Heart right ventricle (tissue), 16 donors: ENCODE measurements around the gene HERPUD1. TPM values are rescaled to one million over a fixed set of nuclear protein-coding genes. Genes with fewer than 3 reads are reported as not detected.

ENCODE experiments used
- ATAC-seq, 8 donors: fragments of 200-7000 bp; cut with Tn5 transposase; one replicate each; pipeline ENCODE4 v1.9.1; 2020; ENCODE audit warnings: mild to moderate bottlenecking in 8 of 8, moderate library complexity in 8 of 8, moderate number of reproducible peaks in 1 of 8
- DNase-seq, 2 donors: peaks; one replicate each; pipeline ENCODE4 v3.0.0-alpha.2; 2020
- H3K27ac ChIP-seq, 10 donors: fragments of 200-600 bp; sonication (generic) in 2 of 10; one replicate each; pipeline versions ENCODE4 v1.5.0 to v1.8.0; 2020 to 2022; ENCODE audit warnings: mild to moderate bottlenecking in 3 of 10
- H3K27me3 ChIP-seq, 7 donors: fragments of 200-600 bp; one replicate each; pipeline ENCODE4 v1.8.0; 2021 to 2022; ENCODE audit warnings: mild to moderate bottlenecking in 2 of 7
- H3K36me3 ChIP-seq, 9 donors: fragments of 200-600 bp; sonication (generic) in 1 of 9; one replicate each; pipeline versions ENCODE4 v1.5.0 to v1.8.0; 2020 to 2022; ENCODE audit warnings: mild to moderate bottlenecking in 2 of 9
- H3K4me1 ChIP-seq, 9 donors: fragments of 200-600 bp; sonication (generic) in 1 of 9; one replicate each; pipeline versions ENCODE4 v1.5.0 to v1.8.0; 2020 to 2022; ENCODE audit warnings: mild to moderate bottlenecking in 4 of 9
- H3K4me3 ChIP-seq, 10 donors: fragments of 200-600 bp; sonication (generic) in 2 of 10; one replicate each; pipeline versions ENCODE4 v1.5.0 to v1.8.0; 2020 to 2022; ENCODE audit warnings: mild to moderate bottlenecking in 7 of 10, moderate library complexity in 2 of 10
- H3K9me3 ChIP-seq, 11 donors: fragments of 200-600 bp in 10 of 11; sonication (generic) in 2 of 11; one replicate each; pipeline versions ENCODE4 v1.5.0 to v1.8.0; 2013 to 2022; ENCODE audit warnings: mild to moderate bottlenecking in 2 of 11, control low read depth in 1 of 11, moderate library complexity in 1 of 11
- CTCF ChIP-seq, 9 donors: fragments of 200-600 bp; sonication (generic) in 2 of 9; IDR thresholded peaks; one replicate each; pipeline versions ENCODE4 v1.5.0 to v1.8.0; 2021 to 2022; ENCODE audit warnings: antibody characterized with exemption in 9 of 9, mild to moderate bottlenecking in 5 of 9, moderate library complexity in 1 of 9
- WGBS, 2 donors: extraction: QIAGEN DNeasy Blood & Tissue Kit; methylation state at CpG; one replicate each; pipeline ENCODE4 v1.1.7; 2013; ENCODE audit warnings: inconsistent platforms in 1 of 2; 5-methylcytosine and 5-hydroxymethylcytosine counted together
- intact Hi-C, 10 donors: fragments of 100-400 bp; cut with DNase I; formaldehyde crosslinking; loops; one replicate each; pipeline versions ENCODE4 v1.11.1 to v1.14.2; 2022
- polyA plus RNA-seq, 2 donors: library from polyadenylated mRNA; stranded (reverse); fragments of 200-250 nt; gene quantifications; one replicate each; pipeline ENCODE4 v1.2.3, GENCODE V29; 2013
- total RNA-seq, 10 donors: library from RNA; stranded (reverse); fragmentation: NEBNext Ultra II Directional in 3 of 10; extraction: Animal tissue kit (Norgen Biotek cat#: 25700) in 3 of 10; gene quantifications; one replicate each; pipeline versions ENCODE4 v1.2.1 to v1.2.4, GENCODE V29; 2021 to 2023
- donor health status: Arrhythmogenic right ventricular cardiomyopathy.
- donor health status: ischemic (EF 13 %, LVEDD 7.1; RV severe dilation, severe dysfunction).
- donor health status: healthy with polysubstance abuse.
- donor health status: DM: no; HTN: yes; CAD: no.
- donor health status: DM: no; HTN: no; CAD: no.
- donor health status: ischemic (EF 25% LVEDD 6.9; RV normal size, moderate dysfunction).
- donor health status: ischemic (EF 25% LVEDD 5.7; RV mildly dilated, moderate dysfunction).
- donor health status: healthy.
- donor health status: DM: yes; HTN: yes; CAD: no.
- donor health status: Ischemic cardiomyopathy.
- donor health status: ischemic (EF 35%, LVEDD 5.7; RV mildly dilated, moderate dysfunction).
- donor health status: nonischemic (EF 11% LVEDD 7.7; RV severe dilation, severe dysfunction).
- donor health status: DM: yes; HTN: yes; CAD: no.
- donor health status: PGD.
- donor health status: ischemic (EF 29% LVEDD 5.4; RV normal size, mild dysfunction).
- donor health status: nonischemic (EF 23%, LVEDD 6.1; RV moderate dilation, normal function).

HERPUD1 gene
- total and polyA plus RNA-seq, 12 donors = 29.6 to 175 (median 128) TPM

- ATAC-seq = no peak
- intact Hi-C loops = loop anchor here in 1 of 10 donors (5.0 kb wide), 1 partner anchor 47 kb away; no protein-coding TSS in a partner anchor
Measured at GRCh38 chr16:56919099-56919800, 12.7 kb upstream of the HERPUD1 start.

GRCh38 chr16:56921571-56921970 lies 10.4 kb upstream of the HERPUD1 start:
- TF ChIP-seq CTCF (IDR thresholded peaks at IDR 0.05) = no peak
- H3K4me1 ChIP-seq = peaks cover 0 to 21% (median 14%) of the 10 kb centered on the region in 9 donors
- H3K27ac ChIP-seq = no peak overlapping the region
- H3K9me3 ChIP-seq = no peaks in the 10 kb centered on the region
- no peak overlapping the region for H3K4me3 ChIP-seq
- H3K27me3 ChIP-seq = no peaks in the 10 kb centered on the region
- no peaks in the 10 kb centered on the region for H3K36me3 ChIP-seq
- no peak for ATAC-seq
- no peak for DNase-seq
- intact Hi-C loops = no loop called here
- WGBS, 2 donors = 74 to 76% methylated on average over 4 of the region's 4 CpGs

More at GRCh38 chr16:56919099-56919800, 12.7 kb upstream of the HERPUD1 start:
- Histone ChIP-seq H3K4me3 (no peak overlapping the region), H3K27me3 (no peaks in the 10 kb centered on the region), H3K4me1 (peaks cover 0 to 39% (median 28%) of the 10 kb centered on the region in 9 donors), H3K27ac (no peak overlapping the region), H3K36me3 (no peaks in the 10 kb centered on the region), H3K9me3 (no peaks in the 10 kb centered on the region)
- no peak for DNase-seq
- no peak for TF ChIP-seq CTCF (IDR thresholded peaks at IDR 0.05)
- WGBS, 2 donors = 87 to 90% methylated on average over 11 of the region's 11 CpGs

GRCh38 chr16:56923481-56924091 lies 8.4 kb upstream of the HERPUD1 start:
- intact Hi-C loops = no loop called here
- DNase-seq = no peak
- Histone ChIP-seq H3K27ac (no peak overlapping the region), H3K4me1 (peaks cover 0 to 1% (median 0%) of the 10 kb centered on the region in 9 donors), H3K36me3 (no peaks in the 10 kb centered on the region), H3K9me3 (no peaks in the 10 kb centered on the region), H3K27me3 (no peaks in the 10 kb centered on the region), H3K4me3 (no peak overlapping the region)
- ATAC-seq = no peak
- TF ChIP-seq CTCF (IDR thresholded peaks at IDR 0.05) = no peak
- 93 to 94% methylated on average over 9 of the region's 9 CpGs for WGBS, 2 donors

GRCh38 chr16:56927471-56927870 lies 4.5 kb upstream of the HERPUD1 start:
- Histone ChIP-seq H3K4me1 (peaks cover 0 to 10% (median 9%) of the 10 kb centered on the region in 9 donors), H3K9me3 (no peaks in the 10 kb centered on the region), H3K27me3 (no peaks in the 10 kb centered on the region), H3K36me3 (no peaks in the 10 kb centered on the region), H3K4me3 (no peak overlapping the region), H3K27ac (no peak overlapping the region)
- intact Hi-C loops = no loop called here
- no peak for TF ChIP-seq CTCF (IDR thresholded peaks at IDR 0.05)
- 50 to 72% methylated on average over 2 of the region's 2 CpGs for WGBS, 2 donors
- no peak for ATAC-seq
- DNase-seq = no peak
